ENCODE data around the gene DNAI4. TPM values are rescaled to one million over a fixed set of nuclear protein-coding genes. Genes with fewer than 3 reads are reported as not detected.

Gene DNAI4
- total RNA-seq, 6 experiments from 2014 or later = 1.3 to 4.3 (median 3.4) TPM

GRCh38 chr1:66940981-66941380 is 16.3 kb upstream of the DNAI4 start:
- Mint-ChIP-seq H3K27ac (peak overlapping the region; percentile 74), H3K4me1 (ENCODE audit: low read depth) (peaks cover 92% of the 10 kb centered on the region), H3K36me3 (ENCODE audit: low read depth) (peaks cover 7% of the 10 kb centered on the region), H3K4me3 (peak overlapping the region; percentile 68), H3K9me3 (no peaks in the 10 kb centered on the region), H3K27me3 (ENCODE audit: insufficient read depth) (peaks cover 2% of the 10 kb centered on the region)
- DNase-seq = peak; percentile 65
- TF ChIP-seq, protein P1, sequence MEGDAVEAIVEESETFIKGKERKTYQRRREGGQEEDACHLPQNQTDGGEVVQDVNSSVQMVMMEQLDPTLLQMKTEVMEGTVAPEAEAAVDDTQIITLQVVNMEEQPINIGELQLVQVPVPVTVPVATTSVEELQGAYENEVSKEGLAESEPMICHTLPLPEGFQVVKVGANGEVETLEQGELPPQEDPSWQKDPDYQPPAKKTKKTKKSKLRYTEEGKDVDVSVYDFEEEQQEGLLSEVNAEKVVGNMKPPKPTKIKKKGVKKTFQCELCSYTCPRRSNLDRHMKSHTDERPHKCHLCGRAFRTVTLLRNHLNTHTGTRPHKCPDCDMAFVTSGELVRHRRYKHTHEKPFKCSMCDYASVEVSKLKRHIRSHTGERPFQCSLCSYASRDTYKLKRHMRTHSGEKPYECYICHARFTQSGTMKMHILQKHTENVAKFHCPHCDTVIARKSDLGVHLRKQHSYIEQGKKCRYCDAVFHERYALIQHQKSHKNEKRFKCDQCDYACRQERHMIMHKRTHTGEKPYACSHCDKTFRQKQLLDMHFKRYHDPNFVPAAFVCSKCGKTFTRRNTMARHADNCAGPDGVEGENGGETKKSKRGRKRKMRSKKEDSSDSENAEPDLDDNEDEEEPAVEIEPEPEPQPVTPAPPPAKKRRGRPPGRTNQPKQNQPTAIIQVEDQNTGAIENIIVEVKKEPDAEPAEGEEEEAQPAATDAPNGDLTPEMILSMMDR (IDR thresholded peaks at IDR 0.05) = no peak

GRCh38 chr1:66938613-66939012 is 14.0 kb upstream of the DNAI4 start:
- Mint-ChIP-seq H3K27me3 (ENCODE audit: insufficient read depth) (no peaks in the 10 kb centered on the region; the same call in 1 of the 2 replicates), H3K36me3 (ENCODE audit: low read depth) (peaks cover 12% of the 10 kb centered on the region), H3K4me1 (ENCODE audit: low read depth) (peaks cover 93% of the 10 kb centered on the region), H3K27ac (peak overlapping the region; percentile 72), H3K4me3 (peak overlapping the region; percentile 57), H3K9me3 (no peaks in the 10 kb centered on the region)
- TF ChIP-seq, protein P1 (IDR thresholded peaks at IDR 0.05) = no peak
- no peak for DNase-seq

GRCh38 chr1:66937529-66938234 is 13.0 kb upstream of the DNAI4 start:
- Mint-ChIP-seq H3K27me3 (ENCODE audit: insufficient read depth) (no peaks in the 10 kb centered on the region; the same call in 1 of the 2 replicates), H3K27ac (peak overlapping the region; percentile 72; the same call in 1 of the 2 replicates)

GRCh38 chr1:66933887-66934700 is 9.4 kb upstream of the DNAI4 start:
- Mint-ChIP-seq H3K36me3 (ENCODE audit: low read depth) (peaks cover 22% of the 10 kb centered on the region), H3K27ac (peak overlapping the region; percentile 75), H3K4me1 (ENCODE audit: low read depth) (peaks cover 82% of the 10 kb centered on the region), H3K27me3 (ENCODE audit: insufficient read depth) (peaks cover 2% of the 10 kb centered on the region; the same call in 1 of the 2 replicates), H3K4me3 (peak overlapping the region; percentile 91), H3K9me3 (no peaks in the 10 kb centered on the region)
- DNase-seq = no peak
- TF ChIP-seq, protein P1 (IDR thresholded peaks at IDR 0.05) = no peak

More at GRCh38 chr1:66937529-66938234, 13.0 kb upstream of the DNAI4 start:
- no peak for DNase-seq
- Mint-ChIP-seq H3K4me1 (ENCODE audit: low read depth) (peaks cover 93% of the 10 kb centered on the region), H3K9me3 (no peaks in the 10 kb centered on the region), H3K36me3 (ENCODE audit: low read depth) (peaks cover 12% of the 10 kb centered on the region), H3K4me3 (no peak overlapping the region)
- TF ChIP-seq, protein P1 (IDR thresholded peaks at IDR 0.05) = no peak

DNA sequence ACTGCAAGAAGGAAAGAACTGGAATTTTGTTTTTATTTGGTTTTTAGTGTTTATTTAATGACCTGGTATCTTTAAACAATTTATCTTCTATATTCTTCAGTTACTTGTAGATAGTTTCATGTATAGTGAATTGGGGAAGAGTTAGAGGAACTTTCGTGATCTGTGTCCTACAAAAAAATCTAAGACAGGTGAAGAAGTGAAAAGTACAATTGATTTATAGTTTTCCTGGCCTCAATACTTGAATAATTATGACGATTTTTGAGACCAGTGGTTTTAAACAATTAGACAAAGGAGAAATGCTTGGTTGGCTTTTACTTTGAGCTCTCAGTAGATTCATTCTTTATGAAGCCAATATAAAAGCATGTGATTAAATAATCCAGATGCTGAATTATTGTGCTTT is 7.6 kb upstream of the DNAI4 start:
- Mint-ChIP-seq H3K27me3 (ENCODE audit: insufficient read depth) (peaks cover 2% of the 10 kb centered on the region; the same call in 1 of the 2 replicates), H3K27ac (peak overlapping the region; percentile 65), H3K4me1 (ENCODE audit: low read depth) (peaks cover 82% of the 10 kb centered on the region), H3K36me3 (ENCODE audit: low read depth) (peaks cover 22% of the 10 kb centered on the region), H3K4me3 (peak overlapping the region; percentile 91), H3K9me3 (no peaks in the 10 kb centered on the region)
- TF ChIP-seq, protein P1 (IDR thresholded peaks at IDR 0.05) = no peak
- DNase-seq = no peak
